Measurements from ENCODE around the gene OR51A2.
A peak's percentile ranks its signal among the peaks of the same experiment; 100 is the strongest.
"Not testable (repeated sequence)": the region's sequence is repeated elsewhere in the genome, so short reads cannot be mapped to it uniquely, and the experiment has no call there.

The OR51A2 gene

GRCh38 chr11:4955613-4956012 lies at the start of gene OR51A2:
OR51A2 (minus strand) TSS chr11:4955713; CDS start chr11:4955713, 0 bp downstream.
- H3K27ac ChIP-seq; DNase-seq (ENCODE audit: low spot score); POLR2A ChIA-PET (ENCODE audit: low non-redundant PET): not testable (repeated sequence)
- CTCF ChIA-PET = interaction anchor here (0.7 kb wide), 1 partner anchor 41 kb away, joined by 3 read pairs; no protein-coding TSS in a partner anchor

- DNase-seq (ENCODE audit: low spot score) = peak; percentile 18
- ChIA-PET POLR2A (ENCODE audit: low non-redundant PET) (no interaction called here), CTCF (interaction anchor here (1.0 to 1.7 kb wide), 2 partner anchors 14 to 368 kb away, joined by 3 to 5 read pairs; partner anchors contain the start of gene OR51D1)
- TF ChIP-seq CTCF (conservative IDR thresholded peaks at IDR 0.05; ENCODE audit: low read depth) = peak; percentile 49
- H3K27ac ChIP-seq = no peak overlapping the region
Observed at GRCh38 chr11:5004424-5005274, 49.1 kb upstream of the OR51A2 start.

- POLR2A ChIA-PET (ENCODE audit: low non-redundant PET) = no interaction called here
Observed at GRCh38 chr11:4994551-4994950, 39.0 kb upstream of the OR51A2 start, which contains the start of gene OR51L1. OR51L1 (plus strand) TSS chr11:4994851; CDS start chr11:4998983, 4,132 bp downstream.

GRCh38 chr11:4991060-4991459 lies 35.5 kb upstream of the OR51A2 start:
- TF ChIP-seq CTCF (conservative IDR thresholded peaks at IDR 0.05; ENCODE audit: low read depth) = no peak
- no peak overlapping the region for H3K27ac ChIP-seq
- ChIA-PET CTCF (interaction anchor here (1.0 kb wide), 1 partner anchor 13 kb away, joined by 3 read pairs; no protein-coding TSS in a partner anchor), POLR2A (ENCODE audit: low non-redundant PET) (no interaction called here)
- DNase-seq (ENCODE audit: low spot score) = no peak

More at GRCh38 chr11:4994551-4994950, 39.0 kb upstream of the OR51A2 start, which contains the start of gene OR51L1:
- no peak for TF ChIP-seq CTCF (conservative IDR thresholded peaks at IDR 0.05; ENCODE audit: low read depth)
- CTCF ChIA-PET = no interaction called here
- H3K27ac ChIP-seq = no peak within 1 kb of the TSS
- no peak for DNase-seq (ENCODE audit: low spot score)

GRCh38 chr11:4983841-4984240 lies 28.3 kb upstream of the OR51A2 start:
- no peak for TF ChIP-seq CTCF (conservative IDR thresholded peaks at IDR 0.05; ENCODE audit: low read depth)
- POLR2A ChIA-PET (ENCODE audit: low non-redundant PET) = no interaction called here
- no peak overlapping the region for H3K27ac ChIP-seq
- CTCF ChIA-PET = no interaction called here
- DNase-seq (ENCODE audit: low spot score) = no peak

GRCh38 chr11:4982678-4983077 lies 27.2 kb upstream of the OR51A2 start:
- H3K27ac ChIP-seq = no peak overlapping the region
- ChIA-PET CTCF (no interaction called here), POLR2A (ENCODE audit: low non-redundant PET) (no interaction called here)
- no peak for DNase-seq (ENCODE audit: low spot score)
- no peak for TF ChIP-seq CTCF (conservative IDR thresholded peaks at IDR 0.05; ENCODE audit: low read depth)

- ChIA-PET POLR2A (ENCODE audit: low non-redundant PET) (no interaction called here), CTCF (no interaction called here)
- DNase-seq (ENCODE audit: low spot score) = no peak
- no peak overlapping the region for H3K27ac ChIP-seq
- TF ChIP-seq CTCF (conservative IDR thresholded peaks at IDR 0.05; ENCODE audit: low read depth) = no peak
Observed at GRCh38 chr11:4979036-4979435, 23.5 kb upstream of the OR51A2 start.

Data from RWPE1 (cell line).